Myometrial cell (primary cell): ENCODE measurements around the gene DERL3. TPM values are rescaled to one million over a fixed set of nuclear protein-coding genes. Genes with fewer than 3 reads are reported as not detected.

Experiments used
- total RNA-seq: library from RNA; depleted of rRNA; stranded (reverse); fragments of >200 nt; gene quantifications from 2 replicates; pipeline ENCODE4 v1.2.3, GENCODE V29; 2015

Gene DERL3
- total RNA-seq: 2.3 TPM in 1 of 2 replicates, not detected in the other

DNA sequence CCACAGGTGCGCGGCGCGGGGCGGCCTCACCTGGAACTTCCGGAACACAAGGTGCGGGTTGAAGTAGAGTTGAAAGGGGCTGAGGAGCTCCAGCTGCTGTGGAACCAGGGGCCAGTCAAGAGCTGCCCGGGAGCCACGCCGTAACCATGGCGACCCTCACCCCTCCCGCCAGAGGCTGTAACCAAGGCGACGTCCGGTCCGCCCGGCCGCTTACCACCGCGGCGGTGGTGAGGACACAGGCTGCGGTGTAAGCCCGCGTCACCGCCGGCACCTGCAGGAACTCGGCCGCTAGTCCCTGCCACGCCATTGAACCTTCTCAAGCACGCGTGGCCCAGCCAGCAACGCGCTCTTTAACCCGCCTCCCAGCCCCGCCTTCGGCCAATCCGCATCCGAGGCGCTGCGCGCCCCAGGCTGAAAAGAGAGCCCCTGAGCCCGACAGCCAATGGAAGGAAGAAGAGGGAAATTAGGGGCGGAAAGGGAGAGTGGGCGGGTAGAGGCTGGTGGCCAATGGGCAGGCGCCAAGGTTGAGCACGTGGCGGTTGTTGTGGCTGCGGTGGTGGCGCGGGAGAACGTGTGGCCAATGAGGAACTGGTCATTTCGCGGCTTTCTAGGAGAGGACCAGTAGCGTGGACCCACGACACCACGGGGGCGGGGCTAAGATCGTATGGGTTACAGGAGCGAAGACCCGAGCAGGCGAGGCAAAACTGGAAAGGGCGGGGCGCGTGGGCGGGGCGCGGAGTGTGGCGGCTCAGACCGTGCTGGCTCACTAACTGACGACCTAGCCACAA, at the start of gene DERL3:
Gene DERL3 (minus strand): TSS at position 326 of the 788 bp plus-strand sequence. CDS start 19 bp downstream, at position 307.

DNA sequence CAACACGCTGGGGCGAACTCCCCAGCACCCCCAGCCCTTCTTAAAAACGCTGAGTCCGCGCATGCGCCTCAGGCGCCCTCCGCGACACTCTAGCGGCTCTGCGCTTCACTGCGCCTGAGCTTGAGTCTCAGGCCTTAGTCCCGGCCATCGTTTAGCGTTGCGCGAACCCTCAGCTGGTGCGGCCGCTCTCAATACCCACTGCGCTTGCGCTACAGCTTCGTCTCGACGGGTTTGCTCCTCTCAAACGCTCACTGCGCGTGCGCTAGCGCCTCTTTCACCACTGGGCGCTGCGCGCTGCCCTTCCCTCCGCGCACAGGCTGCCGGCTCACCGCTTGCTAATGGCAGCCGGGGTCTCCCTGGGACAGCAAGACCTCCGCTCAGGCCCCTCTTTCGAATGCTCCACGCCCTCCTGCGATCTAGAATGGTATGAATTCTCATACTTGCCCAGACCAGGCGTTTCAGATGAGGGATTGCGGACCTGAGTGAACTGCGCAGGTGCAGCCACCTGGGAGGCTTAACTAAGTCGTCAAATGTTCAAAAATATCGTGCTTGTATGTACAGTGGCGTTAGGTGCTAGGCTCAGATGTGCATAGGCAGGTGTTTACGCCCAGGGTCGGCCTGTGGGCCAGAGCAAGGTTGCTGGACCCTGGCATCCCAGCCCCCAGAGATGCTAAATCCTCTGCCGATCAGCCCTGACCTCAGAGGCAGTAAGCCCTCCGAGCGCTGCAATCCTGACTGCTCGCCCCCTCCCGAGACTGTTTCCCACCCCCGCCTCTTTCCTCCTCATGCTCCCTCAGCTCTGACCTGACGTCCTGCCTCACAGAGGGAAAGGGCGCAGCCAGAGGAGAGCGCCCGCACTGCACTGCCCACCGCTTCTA, 19.0 kb upstream of the DERL3 start, which contains the start of gene SLC2A11:
Gene SLC2A11 (plus strand): TSS at position 270 of the 878 bp plus-strand sequence. CDS start 125 bp downstream, at position 395.

DNA sequence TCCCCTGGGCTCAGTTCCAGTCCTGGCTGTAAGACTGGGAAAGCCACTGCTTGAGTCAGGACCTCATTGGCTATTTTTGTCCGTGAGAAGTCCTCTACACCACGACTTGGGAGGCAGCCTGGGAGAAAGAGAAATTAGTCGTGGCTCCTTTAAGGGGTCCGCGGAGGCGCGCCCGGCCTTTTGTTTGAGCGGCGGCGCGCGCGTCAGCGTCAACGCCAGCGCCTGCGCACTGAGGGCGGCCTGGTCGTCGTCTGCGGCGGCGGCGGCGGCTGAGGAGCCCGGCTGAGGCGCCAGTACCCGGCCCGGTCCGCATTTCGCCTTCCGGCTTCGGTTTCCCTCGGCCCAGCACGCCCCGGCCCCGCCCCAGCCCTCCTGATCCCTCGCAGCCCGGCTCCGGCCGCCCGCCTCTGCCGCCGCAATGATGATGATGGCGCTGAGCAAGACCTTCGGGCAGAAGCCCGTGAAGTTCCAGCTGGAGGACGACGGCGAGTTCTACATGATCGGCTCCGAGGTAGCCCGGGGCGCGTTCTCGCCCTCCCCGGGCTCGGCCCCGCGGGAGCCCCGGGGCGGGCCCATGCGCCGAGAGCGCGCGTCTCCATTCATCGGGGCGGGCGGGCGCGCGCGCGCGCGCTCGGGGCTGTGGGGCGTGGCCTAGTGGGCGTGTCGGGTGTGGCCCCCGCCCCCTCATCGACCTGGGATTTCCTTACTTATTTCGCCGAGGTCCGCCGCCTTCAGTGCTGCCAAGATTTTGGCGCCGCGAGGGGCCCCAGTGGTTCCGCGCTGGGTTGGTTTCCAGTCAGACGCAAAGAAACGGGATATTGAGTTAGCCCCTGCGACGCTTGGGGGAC, 51.8 kb downstream of the DERL3 start, which contains the start of gene SMARCB1:
Gene SMARCB1 (plus strand): TSS at position 215 of the 848 bp plus-strand sequence. CDS start 204 bp downstream, at position 419.

Other genes starting within 250 kb of the DERL3 start
- gene DRICH1, start 206.7 kb downstream of the DERL3 start, total RNA-seq: not detected in 2 replicates
- not detected in 2 replicates for gene RGL4, start 148.0 kb downstream of the DERL3 start, total RNA-seq
- 2.7 and 2.9 TPM in 2 replicates for gene ZNF70, start 87.9 kb downstream of the DERL3 start, total RNA-seq
- gene VPREB3, start 84.6 kb downstream of the DERL3 start, total RNA-seq: not detected in 2 replicates
- 1.1 and 1.2 TPM in 2 replicates for gene C22orf15, start 76.0 kb downstream of the DERL3 start, total RNA-seq
- gene CHCHD10, start 71.0 kb downstream of the DERL3 start, total RNA-seq: 1.9 and 2.3 TPM in 2 replicates
- gene MMP11, start 66.2 kb downstream of the DERL3 start, total RNA-seq: 7.4 and 11.2 TPM in 2 replicates
- gene SMARCB1, start 52.0 kb downstream of the DERL3 start, total RNA-seq: 121 and 151 TPM in 2 replicates
- gene SLC2A11, start 18.9 kb upstream of the DERL3 start, total RNA-seq: 6.9 and 11.2 TPM in 2 replicates
- gene MIF, start 55.4 kb upstream of the DERL3 start, total RNA-seq: 473 and 481 TPM in 2 replicates
- 1.8 and 2.6 TPM in 2 replicates for gene GSTT2B, start 122.2 kb upstream of the DERL3 start, total RNA-seq
- not detected in 2 replicates for gene DDTL, start 127.9 kb upstream of the DERL3 start, total RNA-seq
- 93.4 and 103 TPM in 2 replicates for gene DDT, start 135.4 kb upstream of the DERL3 start, total RNA-seq
- gene GSTT2, start 141.1 kb upstream of the DERL3 start, total RNA-seq: 1.2 TPM in 1 of 2 replicates, not detected in the other
- not detected in 2 replicates for gene GSTT4, start 166.4 kb upstream of the DERL3 start, total RNA-seq
- 31.0 and 53.6 TPM in 2 replicates for gene CABIN1, start 172.3 kb upstream of the DERL3 start, total RNA-seq